MCF 10A (cell line): ENCODE measurements around the gene TFCP2. TPM values are rescaled to one million over a fixed set of nuclear protein-coding genes. Genes with fewer than 3 reads are reported as not detected.

Experiments
- BruUV-seq: library from RNA; stranded (reverse); fragments of 400-500 nt; replicated peaks from 2 replicates; lab custom pipeline; 2021; lab: Mats Ljungman, UMichigan
- CTCF ChIA-PET: fragments of 300-600 bp; sonication (Branson Sonifier 250); formaldehyde crosslinking; extraction: SDS; loops from one replicate; lab custom pipeline; 2021; ENCODE audit warnings: antibody characterized with exemption, inconsistent platforms; lab: Yijun Ruan, JAX
- POLR2A ChIA-PET: fragments of 300-600, 350-650 bp; sonication (Branson Sonifier 250); formaldehyde crosslinking; extraction: SDS; loops from one replicate; lab custom pipeline; 2020; ENCODE audit warnings: antibody characterized with exemption, inconsistent platforms; lab: Yijun Ruan, JAX
- DNase-seq: peaks from one replicate; pipeline ENCODE4 v3.0.0-alpha.2; 2018; ENCODE audit not compliant: unreplicated experiment
- H3K27ac Mint-ChIP-seq: one replicate; pipeline ENCODE4 v1.8.0; 2022; ENCODE audit warnings: mild to moderate bottlenecking, low read depth, mixed read lengths; ENCODE audit not compliant: unreplicated experiment
- H3K27me3 Mint-ChIP-seq: one replicate; pipeline ENCODE4 v1.8.0; 2022; ENCODE audit warnings: mixed read lengths; ENCODE audit not compliant: insufficient read depth, unreplicated experiment
- H3K36me3 Mint-ChIP-seq: one replicate; pipeline ENCODE4 v1.8.0; 2022; ENCODE audit warnings: mild to moderate bottlenecking, moderate library complexity, mixed read lengths; ENCODE audit not compliant: insufficient read depth, unreplicated experiment
- H3K4me1 Mint-ChIP-seq: one replicate; pipeline ENCODE4 v1.8.0; 2022; ENCODE audit warnings: mixed read lengths; ENCODE audit not compliant: insufficient read depth, unreplicated experiment
- H3K4me3 Mint-ChIP-seq: one replicate; pipeline ENCODE4 v1.8.0; 2022; ENCODE audit warnings: mild to moderate bottlenecking, moderate library complexity, mixed read lengths; ENCODE audit not compliant: unreplicated experiment
- H3K9me3 Mint-ChIP-seq: one replicate; pipeline ENCODE4 v1.8.0; 2022; ENCODE audit warnings: mixed read lengths; ENCODE audit not compliant: unreplicated experiment
- intact Hi-C: fragments of 100-400 bp; cut with micrococcal nuclease; formaldehyde crosslinking; loops from 2 replicates; pipeline ENCODE4 v1.14.1; 2022
- total RNA-seq: library from RNA; stranded (reverse); gene quantifications from 2 replicates; pipeline ENCODE4 v1.2.3, GENCODE V29; 2022
- TF ChIP-seq, protein P1 (sequence below): fragments of 200-600 bp; IDR thresholded peaks from one replicate; pipeline ENCODE4 v1.8.0; 2022; ENCODE audit warnings: antibody characterized with exemption, mild to moderate bottlenecking; ENCODE audit not compliant: unreplicated experiment

TFCP2 gene
- total RNA-seq, 1 experiment from 2014 or later: 34.9 TPM

- H3K4me3 Mint-ChIP-seq: no peak overlapping the region
- DNase-seq: no peak
- no peaks in the 10 kb centered on the region for H3K36me3 Mint-ChIP-seq
- POLR2A ChIA-PET: interaction anchor here (0.7 to 1.6 kb wide), 2 partner anchors 10 to 68 kb away, joined by 3 to 4 read pairs; no protein-coding TSS in a partner anchor
- CTCF ChIA-PET: interaction anchor here (0.6 kb wide), 1 partner anchor 88 kb away, joined by 4 read pairs; no protein-coding TSS in a partner anchor
- no peaks in the 10 kb centered on the region for H3K9me3 Mint-ChIP-seq
- no peaks in the 10 kb centered on the region for H3K27me3 Mint-ChIP-seq
- TF ChIP-seq, protein P1, sequence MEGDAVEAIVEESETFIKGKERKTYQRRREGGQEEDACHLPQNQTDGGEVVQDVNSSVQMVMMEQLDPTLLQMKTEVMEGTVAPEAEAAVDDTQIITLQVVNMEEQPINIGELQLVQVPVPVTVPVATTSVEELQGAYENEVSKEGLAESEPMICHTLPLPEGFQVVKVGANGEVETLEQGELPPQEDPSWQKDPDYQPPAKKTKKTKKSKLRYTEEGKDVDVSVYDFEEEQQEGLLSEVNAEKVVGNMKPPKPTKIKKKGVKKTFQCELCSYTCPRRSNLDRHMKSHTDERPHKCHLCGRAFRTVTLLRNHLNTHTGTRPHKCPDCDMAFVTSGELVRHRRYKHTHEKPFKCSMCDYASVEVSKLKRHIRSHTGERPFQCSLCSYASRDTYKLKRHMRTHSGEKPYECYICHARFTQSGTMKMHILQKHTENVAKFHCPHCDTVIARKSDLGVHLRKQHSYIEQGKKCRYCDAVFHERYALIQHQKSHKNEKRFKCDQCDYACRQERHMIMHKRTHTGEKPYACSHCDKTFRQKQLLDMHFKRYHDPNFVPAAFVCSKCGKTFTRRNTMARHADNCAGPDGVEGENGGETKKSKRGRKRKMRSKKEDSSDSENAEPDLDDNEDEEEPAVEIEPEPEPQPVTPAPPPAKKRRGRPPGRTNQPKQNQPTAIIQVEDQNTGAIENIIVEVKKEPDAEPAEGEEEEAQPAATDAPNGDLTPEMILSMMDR: no peak
- H3K4me1 Mint-ChIP-seq: no peaks in the 10 kb centered on the region
- no peak overlapping the region for H3K27ac Mint-ChIP-seq
- BruUV-seq: no TSS peak
- intact Hi-C loops: no loop called here
Observed at GRCh38 chr12:51177897-51178296, 5.0 kb upstream of the TFCP2 start.

DNA sequence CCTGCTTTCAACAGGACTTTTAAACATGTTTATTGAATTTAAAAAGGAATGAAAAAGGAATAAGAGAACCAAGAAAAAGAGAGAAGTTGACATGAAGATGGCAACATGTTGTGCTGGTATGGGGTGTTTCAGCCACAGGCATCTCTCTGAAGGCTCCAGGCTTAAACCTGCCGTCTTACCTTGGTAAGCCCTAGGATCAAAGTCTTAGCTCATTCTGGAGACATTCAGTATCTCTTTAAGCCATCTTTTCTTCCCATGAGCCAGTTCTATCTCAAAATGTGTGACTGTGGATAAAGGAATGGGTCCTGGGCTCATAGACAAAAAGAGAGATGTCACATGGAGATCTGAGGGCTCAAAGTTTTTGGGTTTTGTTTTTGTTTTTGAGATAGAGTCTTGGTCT, 1.6 kb upstream of the TFCP2 start:
- Mint-ChIP-seq H3K4me3 (no peak overlapping the region), H3K27me3 (no peaks in the 10 kb centered on the region), H3K27ac (no peak overlapping the region), H3K36me3 (peaks cover 6% of the 10 kb centered on the region), H3K9me3 (no peaks in the 10 kb centered on the region), H3K4me1 (no peaks in the 10 kb centered on the region)
- TF ChIP-seq, protein P1: no peak
- POLR2A ChIA-PET: interaction anchor here (1.3 to 1.4 kb wide), 2 partner anchors 40 to 91 kb away, joined by 4 to 6 read pairs; partner anchors contain the start of gene CSRNP2
- BruUV-seq: no TSS peak
- CTCF ChIA-PET: interaction anchor here (0.7 kb wide), 1 partner anchor 96 kb away, joined by 3 read pairs; the partner anchor contains the start of gene SMAGP
- no peak for DNase-seq
- intact Hi-C loops: no loop called here

- no peak overlapping the region for H3K27ac Mint-ChIP-seq
- TF ChIP-seq, protein P1: no peak
- POLR2A ChIA-PET: interaction anchor here (0.6 to 2.4 kb wide), 22 partner anchors 25 to 409 kb away, joined by 3 to 18 read pairs (median 4); partner anchors contain the start of genes CSRNP2, DAZAP2, LETMD1 and POU6F1
- peak; percentile 8 for DNase-seq
- H3K27me3 Mint-ChIP-seq: no peaks in the 10 kb centered on the region
- no peaks in the 10 kb centered on the region for H3K4me1 Mint-ChIP-seq
- BruUV-seq: TSS peak; percentile 63
- CTCF ChIA-PET: interaction anchor here (0.6 kb wide), 2 partner anchors 55 to 79 kb away, joined by 3 to 7 read pairs; no protein-coding TSS in a partner anchor
- peaks cover 6% of the 10 kb centered on the region for H3K36me3 Mint-ChIP-seq
- H3K9me3 Mint-ChIP-seq: no peaks in the 10 kb centered on the region
- intact Hi-C loops: loop anchor here (2.0 kb wide), 1 partner anchor 47 kb away; the partner anchor contains the start of gene POU6F1
- H3K4me3 Mint-ChIP-seq: no peak overlapping the region
Observed at GRCh38 chr12:51171884-51172514, 936 bp downstream of the TFCP2 start.

GRCh38 chr12:51163795-51164194, 9.1 kb downstream of the TFCP2 start:
- Mint-ChIP-seq H3K4me3 (no peak overlapping the region), H3K4me1 (no peaks in the 10 kb centered on the region), H3K36me3 (peaks cover 40% of the 10 kb centered on the region), H3K27me3 (no peaks in the 10 kb centered on the region), H3K9me3 (no peaks in the 10 kb centered on the region), H3K27ac (no peak overlapping the region)
- ChIA-PET POLR2A (no interaction called here), CTCF (interaction anchor here (0.6 to 0.7 kb wide), 2 partner anchors 79 to 662 kb away, joined by 3 read pairs; no protein-coding TSS in a partner anchor)
- TF ChIP-seq, protein P1: no peak
- DNase-seq: no peak
- intact Hi-C loops: no loop called here
- BruUV-seq: no TSS peak
